Astrocyte (in vitro differentiated cells and primary cell): ENCODE measurements around the gene CCDC136.

Source experiments
- CTCF ChIP-seq: IDR thresholded peaks from 2 replicates; pipeline ENCODE4 v1.5.1; 2011; ENCODE audit warnings: low read depth, mild to moderate bottlenecking, inconsistent platforms, low read length, moderate library complexity; ENCODE audit not compliant: insufficient read depth
- EZH2 ChIP-seq: IDR thresholded peaks from 2 replicates; pipeline ENCODE4 v1.6.1; 2012; ENCODE audit warnings: mild to moderate bottlenecking, low read length, inconsistent platforms; ENCODE audit not compliant: insufficient read depth

GRCh38 chr7:128791121-128791971 is at the start of gene CCDC136:
- TF ChIP-seq CTCF: no peak
- no peak for TF ChIP-seq EZH2
